Suppressor macrophage treated with lipopolysaccharide for 1 hour (primary cell): ENCODE data around the gene ZNF654.
A peak's percentile ranks its signal among the peaks of the same experiment; 100 is the strongest.
"Not testable (repeated sequence)": the region's sequence is repeated elsewhere in the genome, so short reads cannot be mapped to it uniquely, and the experiment has no call there.

Source experiments
- DNase-seq, 3 donors: peaks; one replicate each; pipeline ENCODE4 v3.0.0-alpha.2; 2020 to 2022

ZNF654 gene

DNA sequence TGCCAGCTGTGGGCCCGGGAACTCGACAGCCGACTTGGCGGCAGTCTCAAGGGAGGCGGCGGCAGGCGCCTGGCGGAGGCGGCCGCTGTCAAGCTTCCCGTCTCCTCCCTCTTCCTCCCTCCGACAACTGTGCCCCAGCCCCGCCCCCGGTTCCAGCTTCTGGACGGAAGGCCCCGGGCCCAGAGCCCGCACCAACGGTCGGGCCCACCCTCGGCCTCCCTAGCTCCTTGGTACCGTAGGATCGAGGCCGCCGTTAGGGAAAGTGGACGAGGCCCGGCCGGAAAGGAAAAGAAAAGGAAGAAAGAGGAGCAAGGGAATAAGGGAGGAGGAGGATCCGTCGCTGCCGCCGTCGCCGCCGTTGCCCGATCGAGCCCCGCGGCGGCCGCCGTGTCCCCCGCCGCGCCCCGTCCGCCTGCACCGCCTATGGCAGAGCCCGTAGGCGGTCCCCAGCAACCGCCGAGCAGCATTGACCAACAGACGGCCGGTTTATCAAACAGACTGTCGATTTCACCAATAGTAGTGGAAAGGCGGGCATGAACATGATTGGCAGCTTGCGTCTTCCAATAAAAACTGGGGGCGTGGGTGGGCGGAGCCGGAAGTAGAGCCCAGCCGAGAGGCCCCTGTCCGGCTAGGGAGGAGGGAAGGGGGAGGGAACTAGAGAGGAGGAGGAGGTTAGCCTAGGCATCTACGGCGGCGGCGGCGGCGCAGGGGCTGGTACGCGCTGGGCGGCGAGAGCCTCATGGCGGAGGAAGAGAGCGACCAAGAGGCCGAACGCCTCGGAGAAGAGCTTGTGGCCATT is at the start of gene ZNF654, which contains the start of gene CGGBP1:
Gene ZNF654 (plus strand): TSS at position 675 of the 799 bp plus-strand sequence. CDS start 65 bp downstream, at position 740.
Gene CGGBP1 (minus strand): TSS at position 425 of the 799 bp plus-strand sequence. CDS start 3,029 bp downstream, outside the sequence.
- DNase-seq: peak; percentile 99

DNA sequence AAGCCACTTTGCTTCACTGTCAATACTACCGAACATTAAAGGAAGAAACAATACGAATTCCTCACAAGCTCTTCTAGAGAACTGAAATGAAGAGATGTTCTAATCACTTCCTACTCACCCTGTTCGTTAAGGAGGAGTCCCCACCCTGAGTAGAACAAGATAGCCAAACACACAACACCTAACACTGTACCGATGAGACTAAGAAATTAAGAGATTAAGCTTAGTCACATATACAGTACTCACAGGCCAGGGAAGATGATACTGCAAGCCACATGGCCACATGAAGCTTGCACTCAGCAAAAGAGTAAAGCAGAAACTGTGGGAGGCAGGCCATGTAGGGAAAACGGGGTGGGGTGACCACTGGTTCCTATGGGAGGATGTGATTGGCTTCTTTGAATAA is 48.2 kb upstream of the ZNF654 start:
- no peak for DNase-seq

DNA sequence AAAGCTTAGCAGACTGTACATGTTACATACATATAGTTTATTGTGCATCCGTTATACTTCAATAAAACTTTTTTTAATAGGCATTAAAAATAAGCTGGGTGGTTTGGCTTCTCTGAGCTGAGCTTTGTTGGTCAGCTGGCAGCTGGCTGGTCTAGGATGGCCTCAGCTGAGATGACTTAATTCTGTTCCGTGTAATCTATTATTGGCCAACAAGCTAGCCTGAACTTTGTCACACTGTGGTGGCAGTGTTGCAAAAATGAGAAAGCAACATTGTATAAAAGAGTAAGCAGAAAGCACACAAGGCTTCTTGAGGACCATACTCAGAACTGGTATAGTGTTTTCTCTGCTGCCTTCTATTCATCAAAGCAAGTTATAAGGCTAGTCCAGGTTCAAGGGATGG is 45.5 kb upstream of the ZNF654 start:
- DNase-seq: peak; percentile 25 to 44 (median 44)

DNA sequence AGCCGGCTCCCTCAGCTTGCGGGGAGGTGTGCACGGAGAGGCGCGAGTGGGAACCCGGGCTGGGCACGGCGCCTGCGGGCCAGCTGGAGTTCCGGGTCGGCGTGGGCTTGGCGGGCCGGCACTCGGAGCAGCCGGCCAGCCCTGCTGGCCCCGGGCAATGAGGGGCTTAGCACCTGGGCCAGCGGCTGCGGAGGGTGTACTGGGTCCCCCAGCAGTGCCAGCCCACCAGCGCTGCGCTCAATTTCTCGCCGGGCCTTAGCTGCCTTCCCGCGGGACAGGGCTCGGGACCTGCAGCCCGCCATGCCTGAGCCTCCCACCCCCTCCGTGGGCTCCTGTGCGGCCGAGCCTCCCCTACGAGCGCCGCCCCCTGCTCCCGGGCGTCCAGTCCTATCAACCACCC is 43.4 kb upstream of the ZNF654 start:
- not testable (repeated sequence) for DNase-seq

DNA sequence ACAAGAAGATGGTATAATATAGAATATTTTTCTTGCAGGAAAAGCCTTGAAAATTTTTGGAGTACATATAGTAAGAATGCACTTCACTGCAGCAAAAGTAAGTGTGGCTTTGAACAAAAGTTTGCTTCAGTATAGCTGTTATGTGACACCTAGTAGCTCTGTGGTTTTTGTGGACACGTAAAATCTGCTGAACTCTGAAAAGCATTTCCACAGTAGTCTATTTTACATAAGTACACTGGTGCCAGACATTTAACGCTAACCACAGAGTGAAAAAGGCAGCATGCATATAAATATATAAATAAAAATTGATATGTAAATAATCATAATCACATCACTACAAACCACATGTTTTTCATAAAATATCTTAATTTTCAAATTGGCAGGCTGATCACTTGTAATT is 40.0 kb upstream of the ZNF654 start:
- DNase-seq: no peak

DNA sequence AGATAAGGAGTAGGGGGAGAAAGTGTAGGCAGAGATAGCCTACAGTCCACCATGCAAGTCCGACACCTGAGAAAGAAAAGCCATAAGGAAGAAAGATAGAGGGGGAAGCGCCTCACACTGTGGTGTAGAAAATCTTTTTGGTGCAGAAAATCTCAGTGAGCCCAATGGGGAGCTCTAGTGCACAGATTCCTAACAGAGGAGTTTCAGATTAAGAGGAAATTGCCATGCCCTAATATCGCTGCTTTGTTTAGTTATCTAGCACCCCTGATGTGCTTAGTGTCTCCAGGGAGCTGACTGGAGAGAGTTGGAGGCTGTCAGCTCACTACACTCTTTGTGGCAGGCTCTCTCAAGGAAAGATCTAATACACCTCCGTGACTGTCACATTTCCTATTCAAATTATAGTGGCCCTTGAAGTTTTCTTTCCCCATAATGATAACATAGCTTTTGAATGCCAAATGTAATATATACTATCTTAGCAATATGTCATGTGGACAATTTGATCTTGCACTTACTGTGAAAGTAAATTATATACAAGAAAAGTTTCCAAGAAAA is 34.0 kb upstream of the ZNF654 start:
- DNase-seq: no peak

DNA sequence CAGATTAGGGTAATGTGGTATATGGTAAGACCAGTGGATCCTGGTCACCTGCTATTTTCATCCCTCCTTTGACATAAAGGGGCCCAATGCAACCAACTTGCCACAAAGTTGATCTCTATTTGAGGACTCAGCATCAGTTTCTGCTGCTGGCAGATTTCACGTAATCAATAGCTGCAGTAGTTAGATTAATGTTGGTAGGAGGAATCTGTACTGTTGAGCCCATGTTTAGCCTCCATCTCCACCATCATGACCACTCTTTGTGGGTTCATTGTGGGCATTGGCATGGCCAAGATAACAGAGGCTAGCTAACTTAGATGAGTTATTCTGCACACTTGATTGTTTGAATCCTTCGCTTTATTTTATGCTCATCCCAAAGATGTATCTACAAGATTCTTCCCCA is 30.2 kb upstream of the ZNF654 start:
- DNase-seq: no peak

DNA sequence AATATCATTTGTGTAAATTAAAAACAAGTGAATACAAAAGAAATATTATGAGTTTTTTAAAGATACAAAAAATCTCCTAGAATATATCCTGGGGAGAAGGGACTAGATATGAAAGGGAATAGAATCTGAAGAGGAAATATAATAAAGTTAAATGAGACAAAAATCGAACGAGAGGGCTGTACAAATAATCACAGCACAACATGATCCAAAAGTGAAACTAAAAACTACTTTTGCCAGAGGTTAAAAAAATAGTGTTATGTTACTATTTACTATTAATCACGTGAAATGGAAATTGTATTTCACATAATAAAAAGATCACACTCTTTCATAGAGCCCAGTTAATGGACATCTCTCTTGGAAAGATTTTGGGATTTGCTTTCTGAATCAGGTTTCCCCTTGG is 28.8 kb upstream of the ZNF654 start:
- DNase-seq: peak in 1 of 3 donors; percentile 36

DNA sequence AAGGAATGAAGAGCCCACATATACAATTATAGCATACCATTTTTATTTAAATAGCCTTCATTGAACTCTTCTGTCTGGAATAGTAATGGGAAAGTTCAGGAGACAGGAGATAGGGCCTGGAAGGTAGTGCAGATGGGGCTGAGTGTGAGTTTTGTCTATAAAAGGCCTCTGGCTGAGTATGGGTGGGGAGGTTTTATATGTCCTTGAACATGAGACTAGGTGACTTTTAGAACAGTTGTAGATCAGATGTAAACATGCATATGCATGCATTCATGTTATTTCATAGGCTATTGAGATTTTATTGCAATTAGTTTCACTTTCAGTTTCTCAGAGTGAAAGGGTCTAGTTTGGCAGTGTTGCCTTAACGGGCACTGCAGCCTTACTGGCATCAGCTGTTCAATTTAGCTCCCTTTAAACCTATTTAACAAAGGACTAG is 27.4 kb upstream of the ZNF654 start:
- peak; percentile 25 to 65 (median 53) for DNase-seq

DNA sequence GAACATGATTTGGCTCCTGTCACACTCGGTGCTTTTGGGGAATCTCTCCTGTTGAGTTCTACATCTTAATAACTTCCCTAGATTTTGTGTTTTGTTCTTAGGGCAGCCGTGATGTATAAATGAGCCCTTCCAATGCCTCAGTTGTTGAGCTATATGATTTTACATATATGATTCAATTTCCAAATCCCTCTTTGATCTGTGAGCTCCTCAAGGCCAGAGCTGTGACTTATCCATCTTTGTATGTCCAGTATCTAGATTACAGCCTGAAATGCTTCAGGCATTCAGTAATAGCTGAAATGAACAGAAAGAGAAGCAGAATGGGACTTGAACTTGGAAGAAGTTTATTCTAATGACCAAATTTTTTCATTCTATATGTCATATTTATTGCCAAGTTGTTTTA is 26.8 kb upstream of the ZNF654 start:
- peak in 1 of 3 donors; percentile 13 for DNase-seq

DNA sequence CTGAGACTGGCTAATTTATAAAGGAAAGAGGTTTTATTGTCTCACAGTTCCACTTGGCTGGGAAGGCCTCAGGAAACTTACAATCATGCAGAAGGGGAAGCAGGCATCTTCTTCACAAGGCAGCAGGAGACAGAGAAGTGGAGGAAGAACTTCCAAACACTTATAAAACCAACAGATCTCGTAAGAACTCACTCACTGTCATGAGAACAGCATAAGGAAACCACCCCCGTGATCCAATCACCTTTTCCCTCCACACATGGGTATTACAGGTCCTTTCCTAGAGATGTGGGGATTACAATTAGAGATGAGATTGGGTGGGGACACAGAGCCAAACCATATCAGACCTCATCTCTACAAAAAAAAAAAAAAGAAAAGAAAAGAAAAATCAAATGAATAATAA is 26.0 kb upstream of the ZNF654 start:
- DNase-seq: peak in 2 of 3 donors; percentile 15 to 43

DNA sequence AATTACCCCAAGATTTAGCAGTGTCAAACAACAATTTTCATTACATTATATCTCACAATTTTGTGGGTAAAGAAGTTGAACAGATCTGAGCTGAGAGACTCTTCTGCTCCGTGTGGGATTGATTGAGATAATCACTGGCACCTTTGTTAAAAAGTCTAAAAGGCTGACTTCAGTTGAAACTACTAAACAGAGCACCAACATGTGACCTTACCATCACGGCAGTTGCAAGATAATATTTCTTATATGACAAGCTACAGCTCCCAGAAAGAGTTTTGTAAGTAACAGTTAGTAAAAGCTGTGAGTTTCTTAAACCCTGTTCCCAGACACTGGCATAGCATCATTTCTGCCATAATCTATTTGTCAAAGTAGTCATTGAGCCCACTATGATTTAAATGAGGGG is 25.2 kb upstream of the ZNF654 start:
- no peak for DNase-seq

DNA sequence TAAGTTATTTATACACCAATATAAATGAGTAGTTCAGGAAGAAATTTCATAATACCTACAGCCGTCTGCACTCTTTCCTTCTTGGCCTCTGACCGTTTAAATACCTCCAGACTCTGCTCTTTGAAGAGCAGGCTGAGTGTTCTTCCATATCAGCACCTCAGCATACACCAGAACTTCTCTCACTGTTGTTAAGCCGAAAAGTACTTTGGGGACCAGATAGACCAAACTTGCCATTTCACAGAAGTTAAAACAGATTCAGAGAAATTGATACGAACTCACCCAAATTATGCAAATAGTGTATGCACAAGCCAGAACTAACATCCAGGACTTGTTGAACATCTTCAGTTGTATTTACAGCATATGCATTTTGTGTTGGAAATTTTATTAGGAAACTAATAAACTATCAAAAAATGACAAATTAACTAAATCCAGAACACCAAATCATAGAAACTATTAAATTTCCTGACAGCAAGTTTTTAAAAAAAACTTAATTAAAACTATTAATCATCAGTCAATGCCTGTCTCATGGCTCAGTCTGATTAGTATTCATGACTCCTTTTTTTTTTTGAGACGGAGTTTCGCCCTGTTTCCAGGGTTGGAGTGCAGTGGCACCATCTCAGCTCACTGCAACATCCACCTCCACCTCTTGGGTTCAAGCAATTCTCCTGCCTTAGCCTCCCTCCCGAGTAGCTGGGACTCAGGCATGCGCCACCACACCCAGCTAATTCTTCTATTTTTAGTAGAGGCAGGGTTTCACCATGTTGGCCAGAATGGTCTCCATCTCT is 24.4 kb upstream of the ZNF654 start:
- DNase-seq: no peak

DNA sequence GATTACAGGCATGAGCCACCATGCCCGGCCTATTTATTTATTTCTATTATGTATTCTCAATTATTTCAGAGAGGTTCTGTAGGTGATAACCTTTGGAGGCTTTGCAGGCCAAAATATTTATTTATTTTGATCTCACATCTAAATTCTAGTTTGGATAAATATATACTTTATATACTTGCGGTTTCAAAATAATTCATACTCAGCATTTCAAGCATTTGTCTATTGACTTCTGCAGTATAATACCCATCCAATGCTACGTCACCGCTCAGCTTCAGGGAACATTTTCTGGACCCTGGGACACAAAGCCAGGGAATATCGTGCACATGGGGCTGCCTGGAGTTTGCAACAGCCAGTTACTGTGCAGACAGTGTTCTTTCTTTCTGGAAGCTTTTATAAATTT is 22.8 kb upstream of the ZNF654 start:
- DNase-seq: no peak

DNA sequence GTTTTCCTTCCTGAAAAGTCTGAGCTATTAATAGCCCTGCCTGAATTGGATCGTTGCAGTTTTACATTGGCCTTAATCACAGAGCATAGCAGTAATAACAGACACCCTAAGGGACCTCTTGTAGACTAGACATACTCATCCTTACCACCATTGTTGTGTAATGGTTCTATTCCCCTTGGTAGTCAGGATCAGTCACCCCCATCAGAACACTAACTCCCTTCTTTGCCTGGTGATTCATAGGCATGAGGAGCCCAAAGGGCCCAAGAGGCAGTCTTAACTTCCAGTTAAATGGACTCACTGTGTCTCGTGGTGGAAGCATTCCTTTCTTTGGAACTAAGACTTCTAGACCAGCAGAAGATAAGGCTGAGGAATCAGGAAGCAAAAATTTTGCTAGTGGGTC is 20.5 kb upstream of the ZNF654 start:
- peak; percentile 63 to 83 (median 73) for DNase-seq

DNA sequence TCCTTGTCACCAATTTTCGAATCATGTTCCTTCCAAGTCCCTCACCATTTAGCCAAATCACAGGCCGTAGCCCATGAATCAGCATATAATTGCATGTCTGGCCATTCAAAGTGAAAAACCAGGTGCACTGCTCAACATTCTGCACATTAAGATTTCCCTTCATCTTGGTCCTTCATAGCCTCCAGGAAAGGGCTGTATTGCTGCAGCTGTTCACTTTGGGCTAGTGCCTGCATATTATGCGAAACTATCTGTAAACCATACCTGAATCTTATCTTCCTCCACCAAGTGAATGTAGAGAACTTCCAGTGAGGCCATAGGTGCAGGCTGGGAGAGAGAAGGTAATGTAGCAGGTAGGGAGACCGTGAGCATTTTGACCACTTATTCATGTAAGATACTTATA is 18.5 kb upstream of the ZNF654 start:
- no peak for DNase-seq

DNA sequence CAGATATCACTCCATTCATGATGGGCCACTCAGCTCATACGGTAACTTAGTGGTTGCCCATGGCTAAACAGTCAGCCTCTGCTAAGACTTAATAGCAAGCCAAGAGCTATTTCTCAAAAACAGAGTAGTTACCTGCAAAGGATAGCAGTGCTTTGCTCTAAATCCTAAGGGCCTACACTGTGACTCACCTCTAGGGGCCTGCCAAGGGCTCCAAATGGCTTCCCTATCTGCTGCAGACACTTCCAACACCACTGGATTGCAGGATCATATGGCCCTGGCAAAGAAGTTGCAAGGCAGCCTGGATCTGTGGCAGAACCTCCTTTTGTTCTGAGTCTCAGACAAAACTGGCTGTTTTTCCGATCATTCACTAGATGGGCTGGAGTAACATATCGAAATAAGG is 18.1 kb upstream of the ZNF654 start:
- DNase-seq: no peak

DNA sequence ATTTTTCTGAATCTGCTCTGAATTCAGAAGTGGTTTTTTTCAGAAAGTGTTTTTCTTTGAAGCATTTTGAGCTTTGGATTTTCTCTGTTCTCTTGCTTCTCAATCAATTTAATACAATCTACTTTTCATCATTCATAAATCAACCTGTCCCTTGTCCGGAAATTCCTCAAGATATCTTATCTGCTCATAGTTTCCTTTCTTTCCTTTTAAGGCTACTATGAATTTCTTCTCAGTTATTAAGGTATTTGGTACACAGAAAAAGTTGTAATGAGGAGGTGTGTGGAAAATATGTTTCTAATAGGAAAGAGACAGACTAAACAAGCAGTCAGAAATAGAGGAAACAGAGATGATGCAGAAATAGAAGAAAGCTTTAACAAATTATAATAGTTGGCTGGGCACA is 14.6 kb upstream of the ZNF654 start:
- no peak for DNase-seq

DNA sequence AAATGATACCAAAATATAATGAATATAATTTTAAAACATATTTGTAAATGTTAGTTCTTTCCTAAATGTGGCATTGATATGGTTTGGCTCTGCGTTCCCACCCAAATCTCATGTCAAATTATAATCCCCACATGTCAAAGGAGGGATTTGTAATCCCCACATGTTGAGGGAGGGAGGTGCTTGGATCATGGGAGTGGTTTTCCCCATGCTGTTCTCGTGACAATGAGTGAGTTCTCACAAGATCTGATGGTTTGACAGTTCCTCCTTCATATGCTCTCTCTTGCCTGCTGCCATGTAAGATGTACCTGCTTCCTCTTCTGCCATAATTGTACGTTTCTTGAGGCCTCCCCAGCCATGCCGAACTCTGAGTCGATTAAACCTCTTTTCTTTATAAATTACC is 12.3 kb upstream of the ZNF654 start:
- peak in 2 of 3 donors; percentile 37 to 38 for DNase-seq

DNA sequence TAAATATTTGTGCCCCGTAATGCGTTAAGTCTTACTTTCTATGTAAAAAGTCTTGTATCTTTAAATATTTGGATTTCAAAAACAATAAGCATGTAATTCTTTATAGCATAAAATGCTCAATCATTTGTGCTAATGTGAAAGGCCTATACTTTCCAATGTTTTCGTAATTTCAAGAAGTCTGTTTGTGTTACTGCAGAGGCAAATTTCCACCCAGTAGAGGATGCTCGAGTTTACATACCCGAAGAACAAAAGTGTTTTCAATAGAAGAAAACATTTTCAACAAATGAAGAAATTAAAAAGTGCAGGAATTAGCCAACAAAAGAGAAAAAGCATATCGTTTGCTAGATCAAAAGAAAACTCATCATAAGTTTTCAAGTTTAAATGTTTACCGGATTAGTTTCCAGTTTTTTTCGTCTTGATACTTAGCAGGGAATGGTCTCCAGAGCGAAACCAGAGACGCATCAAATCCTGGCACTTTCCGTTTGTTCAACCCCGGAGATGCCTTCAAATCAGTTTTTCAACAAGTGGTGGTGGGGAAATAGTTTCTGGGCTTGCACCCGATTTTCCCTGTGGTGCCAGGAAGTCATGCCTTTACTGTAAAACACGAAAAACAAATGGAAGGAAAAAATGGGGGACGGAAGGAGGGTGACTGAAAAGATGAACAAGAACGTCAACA is 1.3 kb upstream of the ZNF654 start:
- peak in 1 of 3 donors; percentile 39 for DNase-seq

DNA sequence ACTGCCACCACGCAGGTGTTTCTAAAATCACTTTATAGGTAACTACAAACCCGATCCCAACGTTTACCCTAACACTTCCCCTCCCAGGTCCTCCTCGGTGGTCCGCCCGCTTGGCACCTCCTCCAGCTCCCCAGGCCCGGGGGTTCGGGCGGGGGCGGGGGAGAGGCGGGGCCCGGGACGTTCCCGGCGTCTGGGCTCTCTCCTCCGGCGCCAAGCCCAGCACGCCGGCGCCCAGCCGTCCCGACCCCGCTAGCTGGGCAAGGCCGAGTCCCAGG is 812 bp upstream of the ZNF654 start:
- no peak for DNase-seq

DNA sequence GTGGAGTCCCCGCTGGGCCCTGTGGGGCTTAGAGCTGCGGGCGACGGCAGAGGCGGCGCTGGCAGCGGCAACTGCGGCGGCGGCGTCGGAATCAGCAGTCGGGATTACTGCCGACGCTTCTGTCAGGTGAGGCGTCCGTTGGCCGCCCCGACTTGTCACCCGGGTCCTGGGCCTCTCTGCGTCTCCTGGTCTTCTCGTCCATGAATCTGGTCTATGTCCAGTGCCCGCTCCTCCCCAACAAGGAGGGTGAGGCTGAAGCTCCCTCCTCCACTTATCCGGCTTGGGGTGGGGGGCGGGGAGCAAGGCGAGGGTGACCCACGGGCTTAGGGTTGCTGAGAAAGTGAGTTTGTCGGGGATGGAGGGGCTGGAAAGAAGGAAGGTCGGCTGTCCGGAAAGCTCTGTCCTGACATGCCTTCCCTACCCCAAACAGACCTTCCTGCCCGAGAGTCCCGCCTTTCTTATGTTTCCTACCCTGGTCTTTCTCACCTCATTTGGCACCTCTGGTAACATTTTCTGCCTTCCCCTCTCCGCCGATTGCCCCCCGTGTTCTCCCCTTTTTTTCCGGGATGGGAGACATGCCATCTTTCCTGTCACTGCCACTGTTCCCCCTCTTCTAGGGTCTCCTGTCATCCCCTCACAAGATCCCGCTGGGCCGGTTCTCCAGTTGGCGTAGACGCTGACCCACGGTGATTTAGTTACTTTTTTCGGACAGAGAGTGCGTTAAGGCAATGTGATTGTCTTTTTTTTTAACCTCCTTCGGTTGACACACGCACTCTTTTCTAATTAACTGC is 520 bp downstream of the ZNF654 start:
- peak in 1 of 3 donors; percentile 33 for DNase-seq
